ENCODE data around the gene CKM.

DNA sequence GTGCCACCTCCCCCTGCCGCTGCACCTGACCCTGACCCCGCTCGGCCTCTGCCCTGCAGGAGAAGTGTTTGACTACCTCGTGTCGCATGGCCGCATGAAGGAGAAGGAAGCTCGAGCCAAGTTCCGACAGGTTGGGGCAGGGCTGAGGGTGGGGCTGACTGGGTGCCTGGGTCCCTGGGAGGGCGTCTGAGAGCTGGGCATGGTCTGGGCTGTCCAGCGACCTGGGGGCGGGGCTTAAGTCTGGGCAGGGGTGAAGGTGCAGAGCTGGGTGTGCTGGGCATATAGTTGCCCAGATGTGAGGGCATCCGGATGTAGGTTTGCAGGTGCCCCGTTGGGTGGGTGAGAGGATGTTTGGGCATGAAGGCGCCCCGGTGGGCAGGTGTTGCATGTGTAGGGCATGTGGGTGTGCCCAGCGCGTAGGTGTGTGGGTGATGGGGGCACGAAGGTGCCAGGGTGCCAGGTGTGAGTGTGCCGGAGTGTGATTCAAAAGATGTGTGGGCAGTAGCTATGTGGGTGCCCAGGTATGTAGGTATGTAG, 57.8 kb downstream of the CKM start:
- TF ChIP-seq, protein P1, sequence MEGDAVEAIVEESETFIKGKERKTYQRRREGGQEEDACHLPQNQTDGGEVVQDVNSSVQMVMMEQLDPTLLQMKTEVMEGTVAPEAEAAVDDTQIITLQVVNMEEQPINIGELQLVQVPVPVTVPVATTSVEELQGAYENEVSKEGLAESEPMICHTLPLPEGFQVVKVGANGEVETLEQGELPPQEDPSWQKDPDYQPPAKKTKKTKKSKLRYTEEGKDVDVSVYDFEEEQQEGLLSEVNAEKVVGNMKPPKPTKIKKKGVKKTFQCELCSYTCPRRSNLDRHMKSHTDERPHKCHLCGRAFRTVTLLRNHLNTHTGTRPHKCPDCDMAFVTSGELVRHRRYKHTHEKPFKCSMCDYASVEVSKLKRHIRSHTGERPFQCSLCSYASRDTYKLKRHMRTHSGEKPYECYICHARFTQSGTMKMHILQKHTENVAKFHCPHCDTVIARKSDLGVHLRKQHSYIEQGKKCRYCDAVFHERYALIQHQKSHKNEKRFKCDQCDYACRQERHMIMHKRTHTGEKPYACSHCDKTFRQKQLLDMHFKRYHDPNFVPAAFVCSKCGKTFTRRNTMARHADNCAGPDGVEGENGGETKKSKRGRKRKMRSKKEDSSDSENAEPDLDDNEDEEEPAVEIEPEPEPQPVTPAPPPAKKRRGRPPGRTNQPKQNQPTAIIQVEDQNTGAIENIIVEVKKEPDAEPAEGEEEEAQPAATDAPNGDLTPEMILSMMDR (conservative IDR thresholded peaks at IDR 0.05 in 1 of 2, IDR thresholded peaks at IDR 0.05 in 1 of 2; ENCODE audit: low read depth in 1 of 2, low read length in 2 of 2), result no peak
- no peak for TF ChIP-seq EZH2 (IDR thresholded peaks at IDR 0.05; ENCODE audit: low read length, missing control alignments)

All from fibroblast of lung (primary cell).